ENCODE results near the gene SUMO3.

DNA sequence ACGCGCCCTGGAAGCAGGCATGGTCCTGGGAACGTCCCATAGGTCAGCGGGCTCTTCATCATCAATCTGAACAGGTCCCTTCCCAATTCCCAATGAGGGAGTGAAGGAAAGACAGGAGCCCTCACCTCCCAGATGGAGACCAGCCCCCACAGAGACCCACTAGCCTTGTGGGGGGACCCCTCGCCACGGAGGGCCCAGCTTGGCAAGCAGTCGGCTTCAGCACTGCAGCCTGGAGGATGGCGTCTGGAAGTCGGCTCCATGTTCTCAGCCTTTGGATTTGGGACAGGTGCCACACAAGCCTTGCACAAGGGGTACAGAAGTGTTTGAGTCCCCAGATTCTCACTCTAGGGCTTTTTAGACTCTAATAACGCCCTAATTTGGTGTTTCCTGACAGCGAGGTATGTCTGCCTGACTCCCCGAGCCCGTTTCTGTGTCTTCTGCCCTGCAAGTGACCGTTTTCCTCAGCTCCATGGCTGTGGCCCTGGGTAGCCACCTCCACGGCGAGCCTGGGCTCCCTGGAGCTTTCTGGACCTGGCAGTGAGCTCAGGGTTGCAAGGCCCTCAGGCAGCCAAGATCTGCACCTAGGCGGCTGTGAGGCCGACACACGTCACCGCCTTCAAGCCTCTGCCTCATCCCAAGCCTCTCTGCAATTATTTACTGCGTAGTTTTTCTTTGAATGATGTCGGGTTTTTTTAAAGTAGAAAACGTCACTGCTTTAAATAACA lies 25.0 kb upstream of the SUMO3 start:
- TF ChIP-seq POLR2A (IDR thresholded peaks at IDR 0.05) (no peak), POLR2AphosphoS5 (IDR thresholded peaks at IDR 0.05) (no peak)
- TF ChIP-seq, protein P1, sequence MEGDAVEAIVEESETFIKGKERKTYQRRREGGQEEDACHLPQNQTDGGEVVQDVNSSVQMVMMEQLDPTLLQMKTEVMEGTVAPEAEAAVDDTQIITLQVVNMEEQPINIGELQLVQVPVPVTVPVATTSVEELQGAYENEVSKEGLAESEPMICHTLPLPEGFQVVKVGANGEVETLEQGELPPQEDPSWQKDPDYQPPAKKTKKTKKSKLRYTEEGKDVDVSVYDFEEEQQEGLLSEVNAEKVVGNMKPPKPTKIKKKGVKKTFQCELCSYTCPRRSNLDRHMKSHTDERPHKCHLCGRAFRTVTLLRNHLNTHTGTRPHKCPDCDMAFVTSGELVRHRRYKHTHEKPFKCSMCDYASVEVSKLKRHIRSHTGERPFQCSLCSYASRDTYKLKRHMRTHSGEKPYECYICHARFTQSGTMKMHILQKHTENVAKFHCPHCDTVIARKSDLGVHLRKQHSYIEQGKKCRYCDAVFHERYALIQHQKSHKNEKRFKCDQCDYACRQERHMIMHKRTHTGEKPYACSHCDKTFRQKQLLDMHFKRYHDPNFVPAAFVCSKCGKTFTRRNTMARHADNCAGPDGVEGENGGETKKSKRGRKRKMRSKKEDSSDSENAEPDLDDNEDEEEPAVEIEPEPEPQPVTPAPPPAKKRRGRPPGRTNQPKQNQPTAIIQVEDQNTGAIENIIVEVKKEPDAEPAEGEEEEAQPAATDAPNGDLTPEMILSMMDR (IDR thresholded peaks at IDR 0.05): no peak
